ENCODE results near the gene THSD1. TPM values are rescaled to one million over a fixed set of nuclear protein-coding genes. Genes with fewer than 3 reads are reported as not detected.
"Not testable (repeated sequence)": the region's sequence is repeated elsewhere in the genome, so short reads cannot be mapped to it uniquely, and the experiment has no call there.

The THSD1 gene
- total and polyA plus RNA-seq, 2 donors from 2014 or later, result 2.2 to 6.4 TPM

- no peak overlapping the region for H3K27ac ChIP-seq (ENCODE audit: low read depth in 2 of 2, low read length in 2 of 2)
- H3K4me3 ChIP-seq (ENCODE audit: low read length in 3 of 3), result no peak overlapping the region
- intact Hi-C loops (cut with DNase I), result no loop called here
- DNase-seq, result no peak
- H3K9me3 ChIP-seq (ENCODE audit: control insufficient read depth in 2 of 3, insufficient read depth in 1 of 3, low read length in 3 of 3), result no peaks in the 10 kb centered on the region
- peaks cover 5 to 24% (median 12%) of the 10 kb centered on the region in 3 donors for H3K36me3 ChIP-seq (ENCODE audit: control insufficient read depth in 2 of 3, insufficient read depth in 3 of 3, low read length in 3 of 3)
- no peak for TF ChIP-seq CTCF (IDR thresholded peaks at IDR 0.05; ENCODE audit: borderline replicate concordance, extremely low read depth, insufficient read depth)
- H3K9ac ChIP-seq (ENCODE audit: low read length in 3 of 3), result no peak overlapping the region
- H3K27me3 ChIP-seq (ENCODE audit: control insufficient read depth, insufficient read depth, low read length), result no peaks in the 10 kb centered on the region
- H3K4me1 ChIP-seq (ENCODE audit: control insufficient read depth in 2 of 3, insufficient read depth in 2 of 3, low read depth in 1 of 3, low read length in 3 of 3), result no peaks in the 10 kb centered on the region
- FAIRE-seq, result no peak
These were observed 9.0 kb upstream of the THSD1 start for GRCh38 chr13:52414963-52415362.

GRCh38 chr13:52414051-52414450 lies 8.1 kb upstream of the THSD1 start:
- Histone ChIP-seq H3K4me1 (ENCODE audit: control insufficient read depth in 2 of 3, insufficient read depth in 2 of 3, low read depth in 1 of 3, low read length in 3 of 3) (no peaks in the 10 kb centered on the region), H3K27me3 (ENCODE audit: control insufficient read depth, insufficient read depth, low read length) (no peaks in the 10 kb centered on the region), H3K27ac (ENCODE audit: low read depth in 2 of 2, low read length in 2 of 2) (no peak overlapping the region), H3K9ac (ENCODE audit: low read length in 3 of 3) (no peak overlapping the region), H3K36me3 (ENCODE audit: control insufficient read depth in 2 of 3, insufficient read depth in 3 of 3, low read length in 3 of 3) (peaks cover 5 to 17% (median 10%) of the 10 kb centered on the region in 3 donors), H3K9me3 (ENCODE audit: control insufficient read depth in 2 of 3, insufficient read depth in 1 of 3, low read length in 3 of 3) (no peaks in the 10 kb centered on the region), H3K4me3 (ENCODE audit: low read length in 3 of 3) (no peak overlapping the region)
- FAIRE-seq (no peak), DNase-seq (no peak)
- TF ChIP-seq CTCF (IDR thresholded peaks at IDR 0.05; ENCODE audit: borderline replicate concordance, extremely low read depth, insufficient read depth), result no peak
- intact Hi-C loops (cut with DNase I), result no loop called here

- intact Hi-C loops (cut with DNase I), result no loop called here
- H3K9ac ChIP-seq (ENCODE audit: low read length in 3 of 3), result no peak overlapping the region
- H3K4me1 ChIP-seq (ENCODE audit: control insufficient read depth in 2 of 3, insufficient read depth in 2 of 3, low read depth in 1 of 3, low read length in 3 of 3), result no peaks in the 10 kb centered on the region
- H3K4me3 ChIP-seq (ENCODE audit: low read length in 3 of 3), result no peak overlapping the region
- H3K9me3 ChIP-seq (ENCODE audit: control insufficient read depth in 2 of 3, insufficient read depth in 1 of 3, low read length in 3 of 3), result no peaks in the 10 kb centered on the region
- peaks cover 5 to 12% (median 8%) of the 10 kb centered on the region in 3 donors for H3K36me3 ChIP-seq (ENCODE audit: control insufficient read depth in 2 of 3, insufficient read depth in 3 of 3, low read length in 3 of 3)
- DNase-seq (no peak), FAIRE-seq (no peak)
- no peak overlapping the region for H3K27ac ChIP-seq (ENCODE audit: low read depth in 2 of 2, low read length in 2 of 2)
- no peak for TF ChIP-seq CTCF (IDR thresholded peaks at IDR 0.05; ENCODE audit: borderline replicate concordance, extremely low read depth, insufficient read depth)
- H3K27me3 ChIP-seq (ENCODE audit: control insufficient read depth, insufficient read depth, low read length), result no peaks in the 10 kb centered on the region
These were observed 6.2 kb upstream of the THSD1 start for GRCh38 chr13:52412128-52412527.

- FAIRE-seq, result no peak
- H3K36me3 ChIP-seq (ENCODE audit: control insufficient read depth in 2 of 3, insufficient read depth in 3 of 3, low read length in 3 of 3), result peaks cover 5 to 12% (median 8%) of the 10 kb centered on the region in 3 donors
These were observed 5.7 kb upstream of the THSD1 start for GRCh38 chr13:52411629-52412028.

GRCh38 chr13:52408071-52408658 lies 2.2 kb upstream of the THSD1 start:
- FAIRE-seq; H3K9me3 ChIP-seq (ENCODE audit: control insufficient read depth in 2 of 3, insufficient read depth in 1 of 3, low read length in 3 of 3); H3K27ac ChIP-seq (ENCODE audit: low read depth in 2 of 2, low read length in 2 of 2); H3K9ac ChIP-seq (ENCODE audit: low read length in 3 of 3); H3K36me3 ChIP-seq (ENCODE audit: control insufficient read depth in 2 of 3, insufficient read depth in 3 of 3, low read length in 3 of 3); intact Hi-C loops (cut with DNase I); DNase-seq; H3K4me3 ChIP-seq (ENCODE audit: low read length in 3 of 3); H3K27me3 ChIP-seq (ENCODE audit: control insufficient read depth, insufficient read depth, low read length): not testable (repeated sequence)
- H3K4me1 ChIP-seq (ENCODE audit: control insufficient read depth in 2 of 3, insufficient read depth in 2 of 3, low read depth in 1 of 3, low read length in 3 of 3), result peaks cover 0 to 10% (median 0%) of the 10 kb centered on the region in 3 donors

More at GRCh38 chr13:52411629-52412028, 5.7 kb upstream of the THSD1 start:
- peaks cover 0 to 3% (median 0%) of the 10 kb centered on the region in 3 donors for H3K4me1 ChIP-seq (ENCODE audit: control insufficient read depth in 2 of 3, insufficient read depth in 2 of 3, low read depth in 1 of 3, low read length in 3 of 3)
- DNase-seq, result peak in 1 of 5 donors; percentile 16
- TF ChIP-seq CTCF (IDR thresholded peaks at IDR 0.05; ENCODE audit: borderline replicate concordance, extremely low read depth, insufficient read depth), result no peak
- no peak overlapping the region for H3K27ac ChIP-seq (ENCODE audit: low read depth in 2 of 2, low read length in 2 of 2)
- intact Hi-C loops (cut with DNase I), result no loop called here
- H3K27me3 ChIP-seq (ENCODE audit: control insufficient read depth, insufficient read depth, low read length), result no peaks in the 10 kb centered on the region
- H3K9ac ChIP-seq (ENCODE audit: low read length in 3 of 3), result no peak overlapping the region
- no peaks in the 10 kb centered on the region for H3K9me3 ChIP-seq (ENCODE audit: control insufficient read depth in 2 of 3, insufficient read depth in 1 of 3, low read length in 3 of 3)
- no peak overlapping the region for H3K4me3 ChIP-seq (ENCODE audit: low read length in 3 of 3)

All from kidney (tissue), 14 donors.